Left lung (tissue), 10 donors: Measurements from ENCODE around the gene LRRC49. TPM values are rescaled to one million over a fixed set of nuclear protein-coding genes. Genes with fewer than 3 reads are reported as not detected.

Experiments
- ATAC-seq: fragments of 200-7000 bp; cut with Tn5 transposase; one replicate; pipeline ENCODE4 v1.9.1; 2020; ENCODE audit warnings: moderate library complexity
- DNase-seq, 4 donors: peaks; one replicate each; pipeline ENCODE4 v3.0.0-alpha.2; 2013 to 2020
- H3K27ac ChIP-seq, 2 donors: fragments of 200-600 bp; sonication (generic) in 1 of 2; one replicate each; pipeline versions ENCODE4 v1.5.0 to v1.8.0; 2020 to 2021
- H3K27me3 ChIP-seq, 2 donors: fragments of 200-600 bp; sonication (generic) in 1 of 2; one replicate each; pipeline versions ENCODE4 v1.5.0 to v1.8.0; 2020 to 2021
- H3K36me3 ChIP-seq, 2 donors: fragments of 200-600 bp; sonication (generic) in 1 of 2; one replicate each; pipeline versions ENCODE4 v1.5.0 to v1.8.0; 2020 to 2021
- H3K4me1 ChIP-seq, 2 donors: fragments of 200-600 bp; one replicate each; pipeline ENCODE4 v1.8.0; 2021
- H3K4me3 ChIP-seq, 2 donors: fragments of 200-600 bp; sonication (generic) in 1 of 2; one replicate each; pipeline versions ENCODE4 v1.5.0 to v1.8.0; 2020 to 2021; ENCODE audit warnings: mild to moderate bottlenecking in 1 of 2
- H3K9me3 ChIP-seq, 2 donors: fragments of 200-600 bp; sonication (generic) in 1 of 2; one replicate each; pipeline versions ENCODE4 v1.5.0 to v1.8.0; 2020 to 2021
- intact Hi-C, 2 donors: fragments of 100-400 bp; cut with DNase I; formaldehyde crosslinking; loops; one replicate each; pipeline versions ENCODE4 v1.11.2 to v1.14.2; 2022
- polyA plus RNA-seq, 6 donors: library from polyadenylated mRNA; unstranded; fragments of 120-200 nt; gene quantifications; one replicate each; pipeline ENCODE4 v1.2.1, GENCODE V29; 2013; ENCODE audit not compliant: insufficient read length in 6 of 6
- total RNA-seq, 2 donors: library from RNA; stranded (reverse); fragmentation: NEBNext Ultra II Directional; extraction: Animal tissue kit (Norgen Biotek cat#: 25700); gene quantifications; one replicate each; pipeline ENCODE4 v1.2.1, GENCODE V29; 2021
- TF ChIP-seq, protein P1 (sequence below), 2 donors: fragments of 200-600 bp; sonication (generic) in 1 of 2; IDR thresholded peaks; one replicate each; pipeline versions ENCODE4 v1.5.0 to v1.8.0; 2021; ENCODE audit warnings: antibody characterized with exemption in 2 of 2
- donor health status: DM: no; HTN: yes; CAD: no.
- donor health status: DM: no; HTN: no; CAD: no.

Gene LRRC49
- total and polyA plus RNA-seq, 8 donors = 4.2 to 24.1 (median 19.4) TPM

DNA sequence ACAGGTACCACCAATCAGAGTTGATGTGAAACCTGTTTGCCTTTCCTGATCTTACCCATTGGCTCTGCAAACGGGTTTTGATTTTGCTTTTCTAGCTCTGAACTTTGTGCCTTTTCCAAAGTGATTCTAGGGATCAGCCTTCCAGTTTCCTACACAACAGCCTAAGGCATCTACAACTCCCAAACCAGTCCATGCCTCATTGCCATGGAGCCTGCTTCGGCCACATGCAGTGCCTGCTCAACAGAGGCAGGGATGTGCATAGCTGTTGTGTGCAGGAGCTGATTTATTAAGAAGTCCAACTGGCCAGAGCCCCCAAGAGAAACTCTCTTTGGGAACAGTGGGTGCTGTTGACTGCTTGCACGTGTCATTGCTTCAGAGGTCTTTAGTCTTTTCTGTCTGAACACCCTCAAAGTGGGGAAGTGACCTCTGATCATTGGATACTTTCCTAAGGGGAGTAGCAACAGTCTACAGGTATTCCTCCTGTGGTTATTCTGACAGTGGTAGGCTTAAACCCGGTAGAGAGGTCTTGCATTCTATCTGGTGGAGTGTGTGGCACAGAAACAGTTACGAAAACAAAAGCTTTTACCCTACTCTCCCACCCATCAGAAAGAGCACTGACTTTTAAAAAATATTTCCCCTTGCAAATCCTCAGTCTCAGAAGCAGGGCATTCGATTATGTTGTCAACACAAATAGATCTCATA, 186.0 kb downstream of the LRRC49 start:
- TF ChIP-seq, protein P1, sequence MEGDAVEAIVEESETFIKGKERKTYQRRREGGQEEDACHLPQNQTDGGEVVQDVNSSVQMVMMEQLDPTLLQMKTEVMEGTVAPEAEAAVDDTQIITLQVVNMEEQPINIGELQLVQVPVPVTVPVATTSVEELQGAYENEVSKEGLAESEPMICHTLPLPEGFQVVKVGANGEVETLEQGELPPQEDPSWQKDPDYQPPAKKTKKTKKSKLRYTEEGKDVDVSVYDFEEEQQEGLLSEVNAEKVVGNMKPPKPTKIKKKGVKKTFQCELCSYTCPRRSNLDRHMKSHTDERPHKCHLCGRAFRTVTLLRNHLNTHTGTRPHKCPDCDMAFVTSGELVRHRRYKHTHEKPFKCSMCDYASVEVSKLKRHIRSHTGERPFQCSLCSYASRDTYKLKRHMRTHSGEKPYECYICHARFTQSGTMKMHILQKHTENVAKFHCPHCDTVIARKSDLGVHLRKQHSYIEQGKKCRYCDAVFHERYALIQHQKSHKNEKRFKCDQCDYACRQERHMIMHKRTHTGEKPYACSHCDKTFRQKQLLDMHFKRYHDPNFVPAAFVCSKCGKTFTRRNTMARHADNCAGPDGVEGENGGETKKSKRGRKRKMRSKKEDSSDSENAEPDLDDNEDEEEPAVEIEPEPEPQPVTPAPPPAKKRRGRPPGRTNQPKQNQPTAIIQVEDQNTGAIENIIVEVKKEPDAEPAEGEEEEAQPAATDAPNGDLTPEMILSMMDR (IDR thresholded peaks at IDR 0.05) = no peak
- Histone ChIP-seq H3K27me3 (no peaks in the 10 kb centered on the region), H3K27ac (no peak overlapping the region), H3K9me3 (peaks cover 0 to 3% of the 10 kb centered on the region in 2 donors), H3K4me3 (no peak overlapping the region), H3K36me3 (no peaks in the 10 kb centered on the region), H3K4me1 (peaks cover 0 to 3% of the 10 kb centered on the region in 2 donors)
- DNase-seq (no peak), ATAC-seq (no peak)
- intact Hi-C loops = no loop called here

DNA sequence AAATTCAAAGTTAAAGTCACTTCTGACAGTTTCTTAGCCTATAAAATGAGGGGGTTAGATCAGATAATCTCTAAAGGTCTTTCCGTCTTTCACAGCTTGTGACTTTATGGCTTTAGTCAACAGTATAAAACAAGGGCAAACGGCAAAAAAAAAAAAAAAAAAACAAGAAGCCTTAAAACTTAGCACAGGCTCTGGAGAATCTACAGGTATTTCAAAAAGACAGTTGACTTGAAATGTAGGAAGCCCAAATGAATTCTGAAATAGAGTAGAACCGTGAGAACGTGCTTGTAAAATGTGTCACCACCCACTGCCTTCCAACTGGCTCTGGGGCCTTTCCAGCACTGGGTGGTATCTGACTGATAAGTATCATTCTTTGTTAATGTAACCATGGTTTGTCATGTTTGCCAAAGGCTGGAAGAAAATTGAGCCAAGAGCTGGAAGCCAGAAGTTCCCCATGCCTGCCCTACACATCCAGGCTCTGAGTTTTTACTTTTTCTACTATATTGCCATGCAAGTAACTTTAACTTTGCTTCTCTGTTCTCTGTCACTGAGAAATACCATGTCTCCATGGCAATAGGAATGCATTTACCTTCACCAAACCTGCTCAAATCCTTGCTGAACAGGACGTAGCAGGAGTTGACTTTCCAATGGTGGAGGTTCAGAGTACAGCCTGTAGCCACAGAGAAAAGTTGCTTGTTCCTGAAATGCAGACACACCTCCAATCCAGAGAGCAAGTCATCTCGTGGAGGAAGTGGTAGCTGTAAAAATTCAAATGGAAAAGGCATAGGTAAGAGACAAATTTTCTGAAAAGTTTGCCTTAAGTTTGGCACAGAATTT, 186.8 kb downstream of the LRRC49 start:
- intact Hi-C loops = no loop called here
- no peak for DNase-seq
- Histone ChIP-seq H3K27ac (peak overlapping the region in 1 of 2 donors; percentile 55), H3K36me3 (no peaks in the 10 kb centered on the region), H3K4me1 (peaks cover 0 to 3% of the 10 kb centered on the region in 2 donors), H3K9me3 (peaks cover 0 to 3% of the 10 kb centered on the region in 2 donors), H3K4me3 (no peak overlapping the region), H3K27me3 (no peaks in the 10 kb centered on the region)
- TF ChIP-seq, protein P1 (IDR thresholded peaks at IDR 0.05) = no peak
- peak; percentile 51 for ATAC-seq

DNA sequence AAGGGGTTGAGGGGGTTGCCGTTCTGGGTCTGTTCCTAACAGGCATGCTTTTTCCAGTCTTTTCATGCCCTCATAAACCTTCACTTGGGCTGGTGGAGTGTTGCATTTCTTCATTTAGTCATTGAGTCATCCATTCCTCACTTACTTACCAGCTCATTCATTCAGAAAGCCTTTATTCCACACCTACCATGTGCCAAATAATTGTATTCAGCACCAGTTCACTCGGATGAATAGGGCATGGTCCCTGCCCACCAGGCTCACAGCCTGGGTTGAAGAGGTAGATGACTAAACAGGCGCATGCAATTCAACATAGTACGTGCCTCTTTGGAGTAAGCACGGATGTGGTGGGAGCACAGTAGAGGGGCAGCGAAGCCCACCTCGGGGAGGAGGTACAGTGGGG, 187.5 kb downstream of the LRRC49 start:
- DNase-seq (no peak), ATAC-seq (no peak)
- Histone ChIP-seq H3K4me3 (no peak overlapping the region), H3K4me1 (peaks cover 0 to 3% of the 10 kb centered on the region in 2 donors), H3K9me3 (peaks cover 0 to 3% of the 10 kb centered on the region in 2 donors), H3K27ac (peak overlapping the region in 1 of 2 donors; percentile 55), H3K27me3 (no peaks in the 10 kb centered on the region), H3K36me3 (no peaks in the 10 kb centered on the region)
- TF ChIP-seq, protein P1 (IDR thresholded peaks at IDR 0.05) = no peak
- intact Hi-C loops = no loop called here

DNA sequence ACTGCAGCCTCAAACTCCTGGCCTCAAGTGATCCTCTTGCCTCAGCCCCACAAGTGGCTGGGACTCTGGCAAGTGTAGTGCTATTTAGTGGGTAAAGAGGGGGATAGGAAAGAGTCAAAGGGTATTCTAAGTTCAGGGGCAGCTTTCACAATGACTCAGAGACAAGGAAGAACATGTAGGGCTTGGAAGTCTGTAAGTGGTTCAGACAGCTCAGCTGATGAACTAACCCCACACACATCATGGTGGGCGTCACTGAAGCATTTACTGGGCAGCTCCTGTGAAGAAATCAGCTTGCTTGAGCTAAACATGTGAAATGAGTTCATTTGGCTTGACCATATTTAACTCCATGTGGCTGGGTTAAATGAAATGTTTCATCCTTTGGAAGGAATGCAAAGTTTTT, 188.1 kb downstream of the LRRC49 start:
- H3K4me1 ChIP-seq = peaks cover 0 to 3% of the 10 kb centered on the region in 2 donors
- no peaks in the 10 kb centered on the region for H3K27me3 ChIP-seq
- peak; percentile 54 for ATAC-seq
- DNase-seq = no peak
- peaks cover 0 to 3% of the 10 kb centered on the region in 2 donors for H3K9me3 ChIP-seq
- no peak overlapping the region for H3K27ac ChIP-seq
- H3K36me3 ChIP-seq = no peaks in the 10 kb centered on the region
- TF ChIP-seq, protein P1 (IDR thresholded peaks at IDR 0.05) = no peak
- intact Hi-C loops = no loop called here
- H3K4me3 ChIP-seq = no peak overlapping the region

DNA sequence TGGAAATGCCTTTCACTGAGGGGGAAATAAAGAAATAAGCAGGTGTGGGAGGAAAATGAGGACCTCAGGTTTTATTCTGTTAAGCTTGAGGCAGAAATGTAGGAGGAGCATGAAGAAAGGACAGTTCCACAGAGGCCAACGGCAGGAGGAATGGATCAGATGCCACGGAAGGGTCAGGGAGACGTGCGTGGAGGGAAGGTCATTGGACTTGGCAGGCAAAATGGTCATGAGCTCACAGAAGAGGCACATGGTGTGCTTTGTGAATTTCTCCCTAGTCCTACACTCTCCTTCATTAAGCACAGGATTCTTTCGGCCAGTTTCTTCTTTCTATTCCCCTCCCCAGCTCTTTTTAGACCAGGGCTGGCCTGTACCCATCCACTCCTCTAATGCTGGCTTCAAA, 190.2 kb downstream of the LRRC49 start:
- Histone ChIP-seq H3K4me1 (peaks cover 0 to 3% of the 10 kb centered on the region in 2 donors), H3K9me3 (no peaks in the 10 kb centered on the region), H3K27me3 (no peaks in the 10 kb centered on the region), H3K36me3 (no peaks in the 10 kb centered on the region), H3K27ac (peak overlapping the region; percentile 29 to 68), H3K4me3 (no peak overlapping the region)
- DNase-seq (no peak), ATAC-seq (no peak)
- intact Hi-C loops = no loop called here
- TF ChIP-seq, protein P1 (IDR thresholded peaks at IDR 0.05) = no peak
